GM21786 (cell line): ENCODE data around the gene KIF21B.

Source experiments
- ATAC-seq: cut with Tn5 transposase; IDR thresholded peaks from one replicate; pipeline ENCODE4 v1.9.1; 2021; ENCODE audit not compliant: unreplicated experiment

KIF21B gene

GRCh38 chr1:201023517-201023902, at the start of gene KIF21B:
TSS of gene KIF21B (minus strand) at chr1:201023714. CDS start at chr1:201023383, 331 bp downstream.
- ATAC-seq: peak; percentile 46

GRCh38 chr1:201072922-201073321, 49.4 kb upstream of the KIF21B start:
- no peak for ATAC-seq

- ATAC-seq: no peak
Observed at GRCh38 chr1:201072149-201072548, 48.6 kb upstream of the KIF21B start.

- no peak for ATAC-seq
Observed at GRCh38 chr1:201069636-201070035, 46.1 kb upstream of the KIF21B start.

- ATAC-seq: no peak
Observed at GRCh38 chr1:201068976-201069375, 45.5 kb upstream of the KIF21B start.

- no peak for ATAC-seq
Observed at GRCh38 chr1:201066986-201067385, 43.5 kb upstream of the KIF21B start.

GRCh38 chr1:201065686-201066085, 42.2 kb upstream of the KIF21B start:
- no peak for ATAC-seq

GRCh38 chr1:201064806-201065205, 41.3 kb upstream of the KIF21B start:
- ATAC-seq: no peak

- no peak for ATAC-seq
Observed at GRCh38 chr1:201063145-201063544, 39.6 kb upstream of the KIF21B start.

- no peak for ATAC-seq
Observed at GRCh38 chr1:201062511-201063091, 39.1 kb upstream of the KIF21B start.

- no peak for ATAC-seq
Observed at GRCh38 chr1:201061886-201062285, 38.4 kb upstream of the KIF21B start.

- ATAC-seq: no peak
Observed at GRCh38 chr1:201061049-201061448, 37.5 kb upstream of the KIF21B start.

GRCh38 chr1:201060586-201060985, 37.1 kb upstream of the KIF21B start:
- ATAC-seq: no peak

- no peak for ATAC-seq
Observed at GRCh38 chr1:201059871-201060555, 36.5 kb upstream of the KIF21B start.

GRCh38 chr1:201059401-201059800, 35.9 kb upstream of the KIF21B start:
- no peak for ATAC-seq

- ATAC-seq: no peak
Observed at GRCh38 chr1:201054091-201054543, 30.6 kb upstream of the KIF21B start.

GRCh38 chr1:201053155-201053860, 29.8 kb upstream of the KIF21B start:
- ATAC-seq: no peak

- no peak for ATAC-seq
Observed at GRCh38 chr1:201051399-201051798, 27.9 kb upstream of the KIF21B start.

- no peak for ATAC-seq
Observed at GRCh38 chr1:201050515-201051277, 27.2 kb upstream of the KIF21B start.

GRCh38 chr1:201049248-201049831, 25.8 kb upstream of the KIF21B start:
- ATAC-seq: no peak

- ATAC-seq: no peak
Observed at GRCh38 chr1:201048521-201048920, 25.0 kb upstream of the KIF21B start.
